Measurements from ENCODE around the gene IL17F.
"Not testable (repeated sequence)": the region's sequence is repeated elsewhere in the genome, so short reads cannot be mapped to it uniquely, and the experiment has no call there.

The IL17F gene

GRCh38 chr6:52245425-52245824, 1.1 kb upstream of the IL17F start:
- no peak for DNase-seq (ENCODE audit: low spot score)

- no peak for DNase-seq (ENCODE audit: low spot score)
Observed at GRCh38 chr6:52243282-52243893, 912 bp downstream of the IL17F start.

GRCh38 chr6:52241819-52242218, 2.5 kb downstream of the IL17F start:
- no peak for DNase-seq (ENCODE audit: low spot score)

- peak; percentile 78 for DNase-seq (ENCODE audit: low spot score)
Observed at GRCh38 chr6:52233975-52234823, 10.1 kb downstream of the IL17F start.

- no peak for DNase-seq (ENCODE audit: low spot score)
Observed at GRCh38 chr6:52233005-52233404, 11.3 kb downstream of the IL17F start.

- DNase-seq (ENCODE audit: low spot score), result no peak
Observed at GRCh38 chr6:52231406-52232127, 12.7 kb downstream of the IL17F start.

GRCh38 chr6:52230685-52231084, 13.6 kb downstream of the IL17F start:
- DNase-seq (ENCODE audit: low spot score), result no peak

GRCh38 chr6:52227495-52227894, 16.8 kb downstream of the IL17F start:
- DNase-seq (ENCODE audit: low spot score), result no peak

- DNase-seq (ENCODE audit: low spot score), result no peak
Observed at GRCh38 chr6:52221302-52221701, 23.0 kb downstream of the IL17F start.

- no peak for DNase-seq (ENCODE audit: low spot score)
Observed at GRCh38 chr6:52217761-52218160, 26.5 kb downstream of the IL17F start.

- no peak for DNase-seq (ENCODE audit: low spot score)
Observed at GRCh38 chr6:52216932-52217575, 27.2 kb downstream of the IL17F start.

GRCh38 chr6:52215787-52216186, 28.5 kb downstream of the IL17F start:
- DNase-seq (ENCODE audit: low spot score), result no peak

- no peak for DNase-seq (ENCODE audit: low spot score)
Observed at GRCh38 chr6:52213127-52213526, 31.2 kb downstream of the IL17F start.

- DNase-seq (ENCODE audit: low spot score), result no peak
Observed at GRCh38 chr6:52210227-52210626, 34.1 kb downstream of the IL17F start.

GRCh38 chr6:52209770-52210169, 34.5 kb downstream of the IL17F start:
- DNase-seq (ENCODE audit: low spot score), result no peak

- DNase-seq (ENCODE audit: low spot score), result no peak
Observed at GRCh38 chr6:52208612-52209011, 35.7 kb downstream of the IL17F start.

GRCh38 chr6:52207066-52207465, 37.2 kb downstream of the IL17F start:
- no peak for DNase-seq (ENCODE audit: low spot score)

GRCh38 chr6:52201493-52201892, 42.8 kb downstream of the IL17F start:
- DNase-seq (ENCODE audit: low spot score), result no peak

- no peak for DNase-seq (ENCODE audit: low spot score)
Observed at GRCh38 chr6:52201046-52201445, 43.3 kb downstream of the IL17F start.

GRCh38 chr6:52200088-52200487, 44.2 kb downstream of the IL17F start:
- not testable (repeated sequence) for DNase-seq (ENCODE audit: low spot score)

GRCh38 chr6:52195886-52196285, 48.4 kb downstream of the IL17F start:
- DNase-seq (ENCODE audit: low spot score), result no peak

GRCh38 chr6:52191824-52192223, 52.5 kb downstream of the IL17F start:
- DNase-seq (ENCODE audit: low spot score), result no peak

All from AG08395 (cell line).